ENCODE data around the gene CRISP3.

Gene CRISP3

GRCh38 chr6:49739423-49739822 lies 4.8 kb downstream of the CRISP3 start:
- TF ChIP-seq, protein P1, sequence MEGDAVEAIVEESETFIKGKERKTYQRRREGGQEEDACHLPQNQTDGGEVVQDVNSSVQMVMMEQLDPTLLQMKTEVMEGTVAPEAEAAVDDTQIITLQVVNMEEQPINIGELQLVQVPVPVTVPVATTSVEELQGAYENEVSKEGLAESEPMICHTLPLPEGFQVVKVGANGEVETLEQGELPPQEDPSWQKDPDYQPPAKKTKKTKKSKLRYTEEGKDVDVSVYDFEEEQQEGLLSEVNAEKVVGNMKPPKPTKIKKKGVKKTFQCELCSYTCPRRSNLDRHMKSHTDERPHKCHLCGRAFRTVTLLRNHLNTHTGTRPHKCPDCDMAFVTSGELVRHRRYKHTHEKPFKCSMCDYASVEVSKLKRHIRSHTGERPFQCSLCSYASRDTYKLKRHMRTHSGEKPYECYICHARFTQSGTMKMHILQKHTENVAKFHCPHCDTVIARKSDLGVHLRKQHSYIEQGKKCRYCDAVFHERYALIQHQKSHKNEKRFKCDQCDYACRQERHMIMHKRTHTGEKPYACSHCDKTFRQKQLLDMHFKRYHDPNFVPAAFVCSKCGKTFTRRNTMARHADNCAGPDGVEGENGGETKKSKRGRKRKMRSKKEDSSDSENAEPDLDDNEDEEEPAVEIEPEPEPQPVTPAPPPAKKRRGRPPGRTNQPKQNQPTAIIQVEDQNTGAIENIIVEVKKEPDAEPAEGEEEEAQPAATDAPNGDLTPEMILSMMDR (conservative IDR thresholded peaks at IDR 0.05; ENCODE audit: low read depth, low read length), result no peak
- no peak overlapping the region for H2AFZ ChIP-seq (ENCODE audit: low read depth)
- peaks cover 11% of the 10 kb centered on the region for H3K4me1 ChIP-seq (ENCODE audit: low read depth, poor library complexity, severe bottlenecking)
- H3K27me3 ChIP-seq (ENCODE audit: insufficient read depth, low read depth), result no peaks in the 10 kb centered on the region
- no peaks in the 10 kb centered on the region for H3K36me3 ChIP-seq (ENCODE audit: insufficient read depth)
- H3K4me2 ChIP-seq, result no peak overlapping the region
- H4K20me1 ChIP-seq (ENCODE audit: insufficient read depth), result no peaks in the 10 kb centered on the region
- H3K79me2 ChIP-seq (ENCODE audit: insufficient read depth, low read depth), result no peaks in the 10 kb centered on the region
- H3K9ac ChIP-seq, result no peak overlapping the region
- H3K4me3 ChIP-seq (IDR thresholded peaks at IDR 0.05; ENCODE audit: insufficient read depth, low read depth, low read length), result no peak overlapping the region
- no peak overlapping the region for H3K27ac ChIP-seq

DNA sequence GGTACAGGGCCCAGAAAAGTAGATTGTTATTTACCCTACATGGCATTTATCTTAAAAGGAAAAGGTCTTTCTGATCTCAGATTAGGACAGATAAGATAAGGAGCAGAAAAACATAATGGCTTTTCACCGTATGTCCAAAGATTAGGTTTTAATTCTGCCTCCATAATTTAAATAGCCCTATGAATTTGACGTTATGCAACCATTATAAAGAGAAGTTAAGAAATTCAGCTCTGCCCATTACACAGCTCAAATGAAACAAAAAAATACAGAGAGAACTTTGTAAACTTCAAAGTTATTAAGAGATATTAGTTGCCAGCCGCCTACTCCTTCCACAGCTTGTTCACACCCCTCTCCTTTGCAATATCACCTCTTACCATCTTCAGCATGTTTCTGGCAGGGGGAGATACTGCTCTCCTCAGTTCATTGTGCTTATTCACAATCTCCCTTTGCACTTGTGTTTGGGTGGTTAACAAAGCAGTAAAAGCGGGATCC lies 8.1 kb downstream of the CRISP3 start:
- Histone ChIP-seq H2AFZ (ENCODE audit: low read depth) (no peak overlapping the region), H3K79me2 (ENCODE audit: insufficient read depth, low read depth) (no peaks in the 10 kb centered on the region), H3K9ac (no peak overlapping the region), H3K27me3 (ENCODE audit: insufficient read depth, low read depth) (no peaks in the 10 kb centered on the region), H3K4me1 (ENCODE audit: low read depth, poor library complexity, severe bottlenecking) (no peaks in the 10 kb centered on the region), H4K20me1 (ENCODE audit: insufficient read depth) (no peaks in the 10 kb centered on the region), H3K36me3 (ENCODE audit: insufficient read depth) (no peaks in the 10 kb centered on the region), H3K27ac (no peak overlapping the region), H3K4me3 (IDR thresholded peaks at IDR 0.05; ENCODE audit: insufficient read depth, low read depth, low read length) (no peak overlapping the region), H3K4me2 (no peak overlapping the region)
- TF ChIP-seq, protein P1 (conservative IDR thresholded peaks at IDR 0.05; ENCODE audit: low read depth, low read length), result no peak

GRCh38 chr6:49733680-49734079 lies 10.5 kb downstream of the CRISP3 start:
- Histone ChIP-seq H2AFZ (ENCODE audit: low read depth) (no peak overlapping the region), H3K27ac (no peak overlapping the region), H3K4me2 (no peak overlapping the region), H4K20me1 (ENCODE audit: insufficient read depth) (no peaks in the 10 kb centered on the region), H3K79me2 (ENCODE audit: insufficient read depth, low read depth) (no peaks in the 10 kb centered on the region), H3K4me1 (ENCODE audit: low read depth, poor library complexity, severe bottlenecking) (no peaks in the 10 kb centered on the region), H3K4me3 (IDR thresholded peaks at IDR 0.05; ENCODE audit: insufficient read depth, low read depth, low read length) (no peak overlapping the region), H3K36me3 (ENCODE audit: insufficient read depth) (no peaks in the 10 kb centered on the region), H3K27me3 (ENCODE audit: insufficient read depth, low read depth) (no peaks in the 10 kb centered on the region), H3K9ac (no peak overlapping the region)
- TF ChIP-seq, protein P1 (conservative IDR thresholded peaks at IDR 0.05; ENCODE audit: low read depth, low read length), result no peak

DNA sequence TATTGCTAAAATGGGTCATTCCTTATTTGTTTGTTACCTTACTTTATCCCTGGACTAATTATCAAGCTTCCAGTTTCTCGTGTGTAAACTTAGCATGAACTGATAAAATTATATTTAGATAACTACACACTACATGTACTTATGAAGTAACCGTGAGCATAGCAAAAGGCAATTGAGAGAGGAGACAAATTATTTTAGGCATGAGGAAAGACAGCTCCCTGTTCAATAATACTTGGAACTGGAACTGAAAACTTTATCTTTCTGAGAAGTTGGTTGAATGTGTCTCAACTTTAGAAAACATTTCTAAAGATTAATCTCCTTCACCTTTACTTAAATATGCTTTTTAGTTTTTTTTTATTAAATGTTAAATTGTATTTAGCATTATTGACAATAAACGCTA lies 11.4 kb downstream of the CRISP3 start:
- no peaks in the 10 kb centered on the region for H3K4me1 ChIP-seq (ENCODE audit: low read depth, poor library complexity, severe bottlenecking)
- no peaks in the 10 kb centered on the region for H4K20me1 ChIP-seq (ENCODE audit: insufficient read depth)
- no peaks in the 10 kb centered on the region for H3K27me3 ChIP-seq (ENCODE audit: insufficient read depth, low read depth)
- no peaks in the 10 kb centered on the region for H3K36me3 ChIP-seq (ENCODE audit: insufficient read depth)
- TF ChIP-seq, protein P1 (conservative IDR thresholded peaks at IDR 0.05; ENCODE audit: low read depth, low read length), result no peak
- H3K4me3 ChIP-seq (IDR thresholded peaks at IDR 0.05; ENCODE audit: insufficient read depth, low read depth, low read length), result no peak overlapping the region
- no peak overlapping the region for H3K9ac ChIP-seq
- H3K4me2 ChIP-seq, result no peak overlapping the region
- no peak overlapping the region for H2AFZ ChIP-seq (ENCODE audit: low read depth)
- no peak overlapping the region for H3K27ac ChIP-seq
- no peaks in the 10 kb centered on the region for H3K79me2 ChIP-seq (ENCODE audit: insufficient read depth, low read depth)

Measured in KMS-11 (cell line).